A673 (cell line): Measurements from ENCODE around the gene DKKL1.
A peak's percentile ranks its signal among the peaks of the same experiment; 100 is the strongest.

Source experiments
- CTCF ChIP-seq: fragments of 300-800, 200-600 bp; sonication (generic); conservative IDR thresholded peaks from 2 replicates; pipeline ENCODE4 v1.5.1; 2017; ENCODE audit warnings: low read depth, mild to moderate bottlenecking, antibody characterized with exemption, low read length, moderate library complexity, mixed read lengths
- EZH2 ChIP-seq: fragments of 200-600 bp; sonication (generic); IDR thresholded peaks from 2 replicates; pipeline ENCODE4 v1.6.1; 2017; ENCODE audit warnings: borderline replicate concordance, low read depth, mild to moderate bottlenecking, mixed read lengths, antibody characterized with exemption, low read length; ENCODE audit not compliant: poor library complexity, severe bottlenecking

GRCh38 chr19:49421039-49421877 is 57.6 kb downstream of the DKKL1 start:
- TF ChIP-seq CTCF (no peak), EZH2 (peak; percentile 87)
